ENCODE data around the gene ELN. TPM values are rescaled to one million over a fixed set of nuclear protein-coding genes. Genes with fewer than 3 reads are reported as not detected.

ELN gene
- total RNA-seq, 2 donors from 2014 or later, result 1,484 to 3,836 TPM

DNA sequence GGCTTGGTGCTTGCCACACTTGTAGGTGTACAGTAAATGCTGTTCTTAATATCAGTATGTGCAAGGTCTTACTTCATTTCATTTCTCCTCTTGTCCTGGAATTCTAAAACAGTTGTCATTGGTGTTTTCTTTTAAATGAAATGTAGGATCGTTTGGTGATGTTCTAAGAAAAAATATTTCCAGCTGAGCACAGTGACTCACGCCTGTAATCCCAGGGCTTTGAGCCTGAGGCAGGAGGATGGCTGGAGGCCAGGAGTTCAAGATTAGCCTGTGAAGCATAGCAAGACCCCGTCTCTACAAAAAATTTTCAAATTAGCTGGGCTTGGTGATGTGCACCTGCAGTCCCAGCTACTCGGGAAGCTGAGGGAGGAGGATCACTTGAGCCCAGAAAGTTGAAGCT is 32.6 kb upstream of the ELN start:
- DNase-seq (ENCODE audit: low spot score) (peak; percentile 58), ATAC-seq (ENCODE audit: insufficient number of reproducible peaks, low FRiP score, low read depth) (no peak)
- Histone ChIP-seq H3K27ac (peak overlapping the region; percentile 93 to 96), H3K4me1 (ENCODE audit: control insufficient read depth in 1 of 2, low read depth in 2 of 2) (peaks cover 34 to 90% of the 10 kb centered on the region in 2 donors), H3K27me3 (replicated peaks; ENCODE audit: insufficient read depth) (no peaks in the 10 kb centered on the region), H3K4me3 (no peak overlapping the region), H3K36me3 (no peaks in the 10 kb centered on the region), H3K9me3 (no peaks in the 10 kb centered on the region)
- TF ChIP-seq, protein P1, sequence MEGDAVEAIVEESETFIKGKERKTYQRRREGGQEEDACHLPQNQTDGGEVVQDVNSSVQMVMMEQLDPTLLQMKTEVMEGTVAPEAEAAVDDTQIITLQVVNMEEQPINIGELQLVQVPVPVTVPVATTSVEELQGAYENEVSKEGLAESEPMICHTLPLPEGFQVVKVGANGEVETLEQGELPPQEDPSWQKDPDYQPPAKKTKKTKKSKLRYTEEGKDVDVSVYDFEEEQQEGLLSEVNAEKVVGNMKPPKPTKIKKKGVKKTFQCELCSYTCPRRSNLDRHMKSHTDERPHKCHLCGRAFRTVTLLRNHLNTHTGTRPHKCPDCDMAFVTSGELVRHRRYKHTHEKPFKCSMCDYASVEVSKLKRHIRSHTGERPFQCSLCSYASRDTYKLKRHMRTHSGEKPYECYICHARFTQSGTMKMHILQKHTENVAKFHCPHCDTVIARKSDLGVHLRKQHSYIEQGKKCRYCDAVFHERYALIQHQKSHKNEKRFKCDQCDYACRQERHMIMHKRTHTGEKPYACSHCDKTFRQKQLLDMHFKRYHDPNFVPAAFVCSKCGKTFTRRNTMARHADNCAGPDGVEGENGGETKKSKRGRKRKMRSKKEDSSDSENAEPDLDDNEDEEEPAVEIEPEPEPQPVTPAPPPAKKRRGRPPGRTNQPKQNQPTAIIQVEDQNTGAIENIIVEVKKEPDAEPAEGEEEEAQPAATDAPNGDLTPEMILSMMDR (IDR thresholded peaks at IDR 0.05), result no peak

DNA sequence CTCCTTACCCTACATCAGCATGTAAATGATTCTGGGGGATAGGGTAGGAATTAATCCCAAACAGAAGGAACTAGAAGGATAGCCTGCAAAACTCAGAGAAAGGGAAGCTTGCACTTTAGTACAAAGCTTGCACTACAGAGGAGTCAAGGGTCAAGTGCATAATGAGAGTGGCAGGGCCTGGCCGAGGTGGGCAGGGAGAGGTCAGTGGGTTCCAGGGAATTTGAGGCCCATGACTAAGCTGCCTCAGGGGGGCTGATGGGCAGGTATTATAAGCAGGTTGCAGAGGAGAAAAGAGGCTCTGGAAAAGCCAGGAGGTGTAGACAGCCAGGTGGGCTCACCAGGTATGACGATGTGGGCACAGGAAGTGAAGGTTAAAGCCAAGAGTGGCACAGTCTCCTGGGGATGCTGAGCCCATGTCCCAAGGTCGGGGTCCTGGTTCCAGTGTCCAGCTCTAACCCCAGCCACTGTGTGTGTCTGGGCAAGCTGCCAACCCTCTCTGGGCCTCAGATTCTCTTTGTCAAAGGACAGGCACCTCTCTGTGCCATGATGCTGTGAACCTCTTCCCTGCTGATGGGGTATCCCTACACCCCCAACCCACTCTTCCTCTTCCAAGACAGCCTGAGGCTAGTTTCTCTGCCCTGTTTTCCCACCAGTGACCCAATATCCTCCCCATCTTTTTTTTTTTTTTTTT is 32.0 kb upstream of the ELN start:
- no peaks in the 10 kb centered on the region for H3K27me3 ChIP-seq (replicated peaks; ENCODE audit: insufficient read depth)
- ATAC-seq (ENCODE audit: insufficient number of reproducible peaks, low FRiP score, low read depth), result no peak
- no peak for DNase-seq (ENCODE audit: low spot score)
- H3K27ac ChIP-seq, result peak overlapping the region; percentile 93 to 96
- no peak overlapping the region for H3K4me3 ChIP-seq
- H3K4me1 ChIP-seq (ENCODE audit: control insufficient read depth in 1 of 2, low read depth in 2 of 2), result peaks cover 38 to 90% of the 10 kb centered on the region in 2 donors
- H3K9me3 ChIP-seq, result no peaks in the 10 kb centered on the region
- no peaks in the 10 kb centered on the region for H3K36me3 ChIP-seq
- TF ChIP-seq, protein P1 (IDR thresholded peaks at IDR 0.05), result no peak

DNA sequence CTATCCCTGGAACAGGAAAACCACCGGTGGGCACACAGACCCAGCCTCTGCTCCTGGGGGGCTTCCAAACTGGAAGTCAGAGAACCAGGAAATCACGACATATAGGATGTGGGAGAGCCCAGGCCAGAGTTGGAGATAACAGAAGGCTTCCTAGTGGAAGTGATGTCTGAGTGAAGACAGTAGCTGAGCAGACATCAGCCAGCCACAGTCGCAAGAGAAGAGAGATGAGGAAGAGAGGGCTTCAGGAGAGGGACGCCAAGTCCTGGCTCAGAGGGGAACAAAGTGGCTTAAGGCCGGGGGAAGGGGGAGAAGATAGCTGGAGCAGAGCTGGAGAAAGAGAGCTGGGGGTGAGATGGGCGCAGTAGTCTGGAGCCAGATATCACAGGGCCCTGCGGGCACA is 30.9 kb upstream of the ELN start:
- Histone ChIP-seq H3K36me3 (no peaks in the 10 kb centered on the region), H3K4me3 (no peak overlapping the region), H3K27ac (peak overlapping the region; percentile 93 to 96), H3K4me1 (ENCODE audit: control insufficient read depth in 1 of 2, low read depth in 2 of 2) (peaks cover 37 to 92% of the 10 kb centered on the region in 2 donors), H3K27me3 (replicated peaks; ENCODE audit: insufficient read depth) (no peaks in the 10 kb centered on the region), H3K9me3 (no peaks in the 10 kb centered on the region)
- no peak for DNase-seq (ENCODE audit: low spot score)
- TF ChIP-seq, protein P1 (IDR thresholded peaks at IDR 0.05), result no peak
- ATAC-seq (ENCODE audit: insufficient number of reproducible peaks, low FRiP score, low read depth), result no peak

DNA sequence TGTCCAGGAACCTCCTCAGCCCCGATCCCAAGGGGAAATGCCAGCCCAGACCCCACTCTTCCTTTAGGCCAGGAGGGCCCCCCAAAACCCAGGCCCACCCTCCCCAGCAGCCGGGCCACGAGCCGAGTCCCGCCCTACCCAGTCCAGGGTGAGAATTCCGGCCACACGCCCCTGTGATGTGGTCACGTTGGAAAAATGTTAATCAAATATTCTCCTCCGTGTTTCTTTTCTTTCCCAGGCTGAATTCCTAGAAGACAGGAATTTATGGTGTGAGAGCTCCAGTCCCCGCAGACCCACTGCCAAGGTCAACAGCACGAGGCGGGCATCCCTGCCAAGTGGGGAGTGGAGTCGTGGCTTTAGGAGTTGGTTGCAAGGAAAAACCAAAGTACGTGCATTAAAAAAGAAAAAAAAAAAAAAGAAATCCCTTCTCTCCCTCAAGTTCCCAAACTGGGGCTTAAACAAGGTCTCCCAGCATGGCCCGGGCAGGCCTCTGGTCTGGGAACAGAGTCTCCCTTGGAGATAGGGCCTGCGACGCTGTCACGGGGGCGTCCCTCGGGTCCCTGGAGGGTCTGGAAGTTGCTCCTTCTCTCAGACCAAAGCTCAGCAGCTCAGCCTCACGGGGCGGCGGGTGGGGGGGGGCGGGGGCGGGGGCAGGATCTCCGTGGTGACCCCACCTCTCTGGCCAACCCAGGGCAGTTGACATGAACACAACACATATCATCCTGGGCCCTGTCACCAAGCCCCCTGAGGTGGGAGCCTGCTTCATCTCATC is 28.1 kb upstream of the ELN start:
- Histone ChIP-seq H3K27me3 (replicated peaks; ENCODE audit: insufficient read depth) (no peaks in the 10 kb centered on the region), H3K27ac (peak overlapping the region; percentile 97), H3K4me1 (ENCODE audit: control insufficient read depth in 1 of 2, low read depth in 2 of 2) (peaks cover 38 to 88% of the 10 kb centered on the region in 2 donors), H3K4me3 (peak overlapping the region; percentile 23), H3K36me3 (no peaks in the 10 kb centered on the region), H3K9me3 (no peaks in the 10 kb centered on the region)
- TF ChIP-seq, protein P1 (IDR thresholded peaks at IDR 0.05), result no peak
- ATAC-seq (ENCODE audit: insufficient number of reproducible peaks, low FRiP score, low read depth) (peak; percentile 68), DNase-seq (ENCODE audit: low spot score) (peak; percentile 77)

DNA sequence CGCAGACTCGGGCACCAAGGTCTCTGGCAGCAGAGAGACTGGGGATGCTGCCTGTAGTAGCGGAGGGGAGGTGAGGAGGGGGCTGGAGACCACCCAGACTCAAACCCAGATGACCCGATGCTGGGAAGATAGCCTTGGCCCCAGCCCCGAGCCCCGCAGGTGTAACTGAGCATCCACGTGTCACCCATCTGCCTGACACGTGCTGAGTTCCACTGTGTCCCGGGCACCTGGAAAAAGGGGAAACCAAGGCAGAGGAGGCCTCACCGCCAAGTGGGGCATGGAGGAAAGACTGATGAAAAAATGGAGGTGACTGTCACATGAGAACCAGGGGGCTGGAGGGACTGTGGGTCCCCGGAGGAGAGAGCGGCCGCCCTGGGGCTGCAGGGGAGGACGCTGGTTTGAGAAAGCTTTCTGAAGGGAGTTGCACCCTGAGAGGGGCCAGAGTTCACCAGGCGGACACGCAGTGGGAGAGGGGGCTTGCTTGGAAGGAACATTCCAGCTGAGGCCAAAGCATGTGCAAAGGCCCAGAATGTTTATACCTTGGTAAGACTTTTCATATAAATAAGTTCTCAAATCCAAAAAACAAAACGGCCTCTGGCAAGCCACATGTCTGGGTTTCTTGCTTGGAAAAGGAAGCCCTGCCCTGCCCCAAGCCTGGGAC is 27.4 kb upstream of the ELN start:
- Histone ChIP-seq H3K36me3 (no peaks in the 10 kb centered on the region), H3K27ac (peak overlapping the region; percentile 97), H3K27me3 (replicated peaks; ENCODE audit: insufficient read depth) (no peaks in the 10 kb centered on the region), H3K9me3 (no peaks in the 10 kb centered on the region), H3K4me1 (ENCODE audit: control insufficient read depth in 1 of 2, low read depth in 2 of 2) (peaks cover 37 to 83% of the 10 kb centered on the region in 2 donors), H3K4me3 (no peak overlapping the region)
- TF ChIP-seq, protein P1 (IDR thresholded peaks at IDR 0.05), result no peak
- ATAC-seq (ENCODE audit: insufficient number of reproducible peaks, low FRiP score, low read depth) (no peak), DNase-seq (ENCODE audit: low spot score) (no peak)

All from thoracic aorta (tissue), 2 donors.